Measurements from ENCODE around the gene ZNF236. TPM values are rescaled to one million over a fixed set of nuclear protein-coding genes. Genes with fewer than 3 reads are reported as not detected.
A peak's percentile ranks its signal among the peaks of the same experiment; 100 is the strongest.
"Not testable (repeated sequence)": the region's sequence is repeated elsewhere in the genome, so short reads cannot be mapped to it uniquely, and the experiment has no call there.

Gene ZNF236
- total RNA-seq, 1 donor from 2014 or later, result 13.3 TPM

- H3K9me3 ChIP-seq (ENCODE audit: insufficient read depth, low read depth, low read length), result no peaks in the 10 kb centered on the region
- Mint-ChIP-seq H3K9me3 (ENCODE audit: unreplicated experiment) (peaks cover 4% of the 10 kb centered on the region), H3K4me3 (ENCODE audit: unreplicated experiment) (no peak overlapping the region), H3K27ac (ENCODE audit: unreplicated experiment) (no peak overlapping the region), H3K27me3 (ENCODE audit: low read depth, unreplicated experiment) (no peaks in the 10 kb centered on the region), H3K4me1 (ENCODE audit: low read depth, unreplicated experiment) (no peaks in the 10 kb centered on the region), H3K36me3 (ENCODE audit: low read depth, unreplicated experiment) (peaks cover 26% of the 10 kb centered on the region)
- FAIRE-seq, result no peak
- DNase-seq (ENCODE audit: low read depth), result no peak
- no peaks in the 10 kb centered on the region for H3K36me3 ChIP-seq (ENCODE audit: insufficient read depth, low read length)
- peaks cover 15% of the 10 kb centered on the region for H3K79me2 ChIP-seq (ENCODE audit: insufficient read depth, low read length)
- H3K4me1 ChIP-seq (ENCODE audit: insufficient read depth, low read length), result no peaks in the 10 kb centered on the region
- H2AFZ ChIP-seq (ENCODE audit: low read depth, low read length), result no peak overlapping the region
- peaks cover 14% of the 10 kb centered on the region for H4K20me1 ChIP-seq (ENCODE audit: insufficient read depth, low read length)
- H3K4me3 ChIP-seq (ENCODE audit: insufficient read depth, low read depth, low read length), result no peak overlapping the region
- no peak overlapping the region for H3K27ac ChIP-seq (ENCODE audit: low read depth, low read length)
- TF ChIP-seq EZH2 (IDR thresholded peaks at IDR 0.05; ENCODE audit: insufficient read depth, low read length), result no peak
- TF ChIP-seq, protein P1, sequence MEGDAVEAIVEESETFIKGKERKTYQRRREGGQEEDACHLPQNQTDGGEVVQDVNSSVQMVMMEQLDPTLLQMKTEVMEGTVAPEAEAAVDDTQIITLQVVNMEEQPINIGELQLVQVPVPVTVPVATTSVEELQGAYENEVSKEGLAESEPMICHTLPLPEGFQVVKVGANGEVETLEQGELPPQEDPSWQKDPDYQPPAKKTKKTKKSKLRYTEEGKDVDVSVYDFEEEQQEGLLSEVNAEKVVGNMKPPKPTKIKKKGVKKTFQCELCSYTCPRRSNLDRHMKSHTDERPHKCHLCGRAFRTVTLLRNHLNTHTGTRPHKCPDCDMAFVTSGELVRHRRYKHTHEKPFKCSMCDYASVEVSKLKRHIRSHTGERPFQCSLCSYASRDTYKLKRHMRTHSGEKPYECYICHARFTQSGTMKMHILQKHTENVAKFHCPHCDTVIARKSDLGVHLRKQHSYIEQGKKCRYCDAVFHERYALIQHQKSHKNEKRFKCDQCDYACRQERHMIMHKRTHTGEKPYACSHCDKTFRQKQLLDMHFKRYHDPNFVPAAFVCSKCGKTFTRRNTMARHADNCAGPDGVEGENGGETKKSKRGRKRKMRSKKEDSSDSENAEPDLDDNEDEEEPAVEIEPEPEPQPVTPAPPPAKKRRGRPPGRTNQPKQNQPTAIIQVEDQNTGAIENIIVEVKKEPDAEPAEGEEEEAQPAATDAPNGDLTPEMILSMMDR (IDR thresholded peaks at IDR 0.05; ENCODE audit: insufficient read depth, low read depth, low read length), result no peak
- no peak overlapping the region for H3K4me2 ChIP-seq (ENCODE audit: low read length)
- no peaks in the 10 kb centered on the region for H3K27me3 ChIP-seq (ENCODE audit: insufficient read depth, low read length)
- H3K9ac ChIP-seq (ENCODE audit: low read length), result no peak overlapping the region
These were observed 140.5 kb downstream of the ZNF236 start for GRCh38 chr18:76962851-76963250.

DNA sequence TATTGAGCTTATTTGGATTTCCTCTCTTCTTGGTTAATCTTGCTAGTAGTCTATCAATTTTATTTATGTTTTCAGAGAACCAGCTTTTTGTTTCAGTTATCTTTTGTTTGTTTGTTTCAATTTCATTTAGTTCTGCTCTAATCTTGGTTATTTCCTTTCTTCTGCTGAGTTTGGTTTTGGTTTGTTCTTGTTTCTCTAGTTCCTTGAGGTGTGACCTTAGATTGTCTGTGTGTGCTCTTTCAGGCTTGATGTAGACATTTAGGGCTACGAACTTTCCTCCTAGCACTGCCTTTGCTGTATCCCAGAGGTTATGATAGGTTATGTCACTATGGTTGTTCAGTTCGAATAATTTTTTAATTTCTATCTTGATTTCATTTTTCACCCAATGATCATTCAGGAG is 141.6 kb downstream of the ZNF236 start:
- H3K4me3 ChIP-seq (ENCODE audit: insufficient read depth, low read depth, low read length), result no peak overlapping the region
- Mint-ChIP-seq H3K27ac (ENCODE audit: unreplicated experiment) (no peak overlapping the region), H3K36me3 (ENCODE audit: low read depth, unreplicated experiment) (peaks cover 22% of the 10 kb centered on the region), H3K27me3 (ENCODE audit: low read depth, unreplicated experiment) (no peaks in the 10 kb centered on the region), H3K4me1 (ENCODE audit: low read depth, unreplicated experiment) (no peaks in the 10 kb centered on the region), H3K9me3 (ENCODE audit: unreplicated experiment) (peaks cover 4% of the 10 kb centered on the region), H3K4me3 (ENCODE audit: unreplicated experiment) (no peak overlapping the region)
- H3K9ac ChIP-seq (ENCODE audit: low read length), result no peak overlapping the region
- no peak overlapping the region for H3K4me2 ChIP-seq (ENCODE audit: low read length)
- TF ChIP-seq, protein P1 (IDR thresholded peaks at IDR 0.05; ENCODE audit: insufficient read depth, low read depth, low read length), result no peak
- TF ChIP-seq EZH2 (IDR thresholded peaks at IDR 0.05; ENCODE audit: insufficient read depth, low read length), result no peak
- H3K27me3 ChIP-seq (ENCODE audit: insufficient read depth, low read length), result no peaks in the 10 kb centered on the region
- no peak for DNase-seq (ENCODE audit: low read depth)
- H3K4me1 ChIP-seq (ENCODE audit: insufficient read depth, low read length), result no peaks in the 10 kb centered on the region
- H4K20me1 ChIP-seq (ENCODE audit: insufficient read depth, low read length), result peaks cover 14% of the 10 kb centered on the region
- FAIRE-seq, result no peak
- peaks cover 15% of the 10 kb centered on the region for H3K79me2 ChIP-seq (ENCODE audit: insufficient read depth, low read length)
- H3K9me3 ChIP-seq (ENCODE audit: insufficient read depth, low read depth, low read length), result no peaks in the 10 kb centered on the region
- H2AFZ ChIP-seq (ENCODE audit: low read depth, low read length), result no peak overlapping the region
- H3K36me3 ChIP-seq (ENCODE audit: insufficient read depth, low read length), result peaks cover 3% of the 10 kb centered on the region
- H3K27ac ChIP-seq (ENCODE audit: low read depth, low read length), result no peak overlapping the region

DNA sequence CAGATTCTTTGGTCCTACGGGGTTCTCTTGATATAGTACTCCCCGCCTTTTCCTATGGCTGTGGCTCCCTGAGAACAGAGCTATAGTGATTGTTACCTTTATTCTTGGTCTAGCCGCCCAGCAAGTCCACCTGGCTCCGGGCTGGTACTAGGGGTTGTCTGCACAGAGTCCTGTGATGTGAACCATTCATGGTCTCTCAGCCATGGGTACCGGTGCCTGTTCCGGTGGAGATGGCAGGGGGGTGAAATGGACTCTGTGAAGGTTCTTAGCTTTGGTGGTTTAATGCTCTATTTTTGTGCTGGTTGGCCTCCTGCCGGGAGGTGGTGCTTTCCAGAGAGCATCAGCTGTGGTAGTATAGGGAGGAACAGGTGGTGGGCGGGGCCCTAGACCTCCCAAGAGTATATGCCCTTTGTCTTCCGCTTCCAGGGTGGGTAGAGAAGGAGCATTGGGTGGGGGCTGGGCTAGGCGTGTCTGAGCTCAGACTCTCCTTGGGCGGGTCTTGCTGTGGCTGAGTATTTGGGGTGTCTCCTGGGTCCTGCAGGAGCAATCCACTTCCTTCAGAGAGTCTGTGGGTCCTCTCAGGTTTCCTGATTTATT is 143.3 kb downstream of the ZNF236 start:
- H3K27ac Mint-ChIP-seq (ENCODE audit: unreplicated experiment); H3K27me3 ChIP-seq (ENCODE audit: insufficient read depth, low read length); H3K9ac ChIP-seq (ENCODE audit: low read length); H3K9me3 Mint-ChIP-seq (ENCODE audit: unreplicated experiment); H3K4me3 ChIP-seq (ENCODE audit: insufficient read depth, low read depth, low read length); H3K4me1 Mint-ChIP-seq (ENCODE audit: low read depth, unreplicated experiment); H3K27ac ChIP-seq (ENCODE audit: low read depth, low read length); H2AFZ ChIP-seq (ENCODE audit: low read depth, low read length); FAIRE-seq; H3K4me1 ChIP-seq (ENCODE audit: insufficient read depth, low read length); DNase-seq (ENCODE audit: low read depth); H3K4me3 Mint-ChIP-seq (ENCODE audit: unreplicated experiment); H3K27me3 Mint-ChIP-seq (ENCODE audit: low read depth, unreplicated experiment); H3K9me3 ChIP-seq (ENCODE audit: insufficient read depth, low read depth, low read length); H3K4me2 ChIP-seq (ENCODE audit: low read length); H3K36me3 ChIP-seq (ENCODE audit: insufficient read depth, low read length): not testable (repeated sequence)
- H3K36me3 Mint-ChIP-seq (ENCODE audit: low read depth, unreplicated experiment), result peaks cover 17% of the 10 kb centered on the region
- H3K79me2 ChIP-seq (ENCODE audit: insufficient read depth, low read length), result peaks cover 15% of the 10 kb centered on the region
- peaks cover 14% of the 10 kb centered on the region for H4K20me1 ChIP-seq (ENCODE audit: insufficient read depth, low read length)

- H3K4me1 ChIP-seq (ENCODE audit: insufficient read depth, low read length); H3K4me3 ChIP-seq (ENCODE audit: insufficient read depth, low read depth, low read length): not testable (repeated sequence)
- FAIRE-seq, result peak; percentile 95
These were observed 144.9 kb downstream of the ZNF236 start for GRCh38 chr18:76967299-76967698.

More at GRCh38 chr18:76967299-76967698, 144.9 kb downstream of the ZNF236 start:
- not testable (repeated sequence) for H3K4me2 ChIP-seq (ENCODE audit: low read length); H3K27me3 Mint-ChIP-seq (ENCODE audit: low read depth, unreplicated experiment); H3K4me3 Mint-ChIP-seq (ENCODE audit: unreplicated experiment); H3K9ac ChIP-seq (ENCODE audit: low read length); H3K9me3 ChIP-seq (ENCODE audit: insufficient read depth, low read depth, low read length); H3K9me3 Mint-ChIP-seq (ENCODE audit: unreplicated experiment); DNase-seq (ENCODE audit: low read depth); H3K36me3 Mint-ChIP-seq (ENCODE audit: low read depth, unreplicated experiment); H2AFZ ChIP-seq (ENCODE audit: low read depth, low read length); H3K27me3 ChIP-seq (ENCODE audit: insufficient read depth, low read length); H3K27ac Mint-ChIP-seq (ENCODE audit: unreplicated experiment); H3K27ac ChIP-seq (ENCODE audit: low read depth, low read length); H3K36me3 ChIP-seq (ENCODE audit: insufficient read depth, low read length)
- peaks cover 14% of the 10 kb centered on the region for H4K20me1 ChIP-seq (ENCODE audit: insufficient read depth, low read length)
- peaks cover 11% of the 10 kb centered on the region for H3K4me1 Mint-ChIP-seq (ENCODE audit: low read depth, unreplicated experiment)
- peaks cover 15% of the 10 kb centered on the region for H3K79me2 ChIP-seq (ENCODE audit: insufficient read depth, low read length)
